ENCODE measurements around the gene MED8.
"Not testable (repeated sequence)": the region's sequence is repeated elsewhere in the genome, so short reads cannot be mapped to it uniquely, and the experiment has no call there.

Gene MED8

GRCh38 chr1:43421976-43422750 is 32.6 kb upstream of the MED8 start:
- DNase-seq = no peak

- no peak for DNase-seq
Measured at GRCh38 chr1:43421396-43421795, 31.8 kb upstream of the MED8 start.

GRCh38 chr1:43420874-43421273 is 31.3 kb upstream of the MED8 start:
- no peak for DNase-seq

- DNase-seq = no peak
Measured at GRCh38 chr1:43419627-43420425, 30.2 kb upstream of the MED8 start.

- DNase-seq = no peak
Measured at GRCh38 chr1:43418858-43419257, 29.3 kb upstream of the MED8 start.

GRCh38 chr1:43415901-43416300 is 26.3 kb upstream of the MED8 start:
- DNase-seq = no peak

- DNase-seq = peak; percentile 32 to 57
Measured at GRCh38 chr1:43414634-43415223, 25.1 kb upstream of the MED8 start.

- DNase-seq = not testable (repeated sequence)
Measured at GRCh38 chr1:43413426-43413825, 23.8 kb upstream of the MED8 start.

GRCh38 chr1:43410571-43410970 is 21.0 kb upstream of the MED8 start:
- no peak for DNase-seq

GRCh38 chr1:43405876-43406234 is 16.3 kb upstream of the MED8 start:
- no peak for DNase-seq

- DNase-seq = no peak
Measured at GRCh38 chr1:43405219-43405875, 15.7 kb upstream of the MED8 start.

- no peak for DNase-seq
Measured at GRCh38 chr1:43404353-43404752, 14.8 kb upstream of the MED8 start.

- DNase-seq = no peak
Measured at GRCh38 chr1:43402089-43402865, 12.7 kb upstream of the MED8 start.

- not testable (repeated sequence) for DNase-seq
Measured at GRCh38 chr1:43400441-43400840, 10.8 kb upstream of the MED8 start.

GRCh38 chr1:43398227-43398626 is 8.6 kb upstream of the MED8 start:
- no peak for DNase-seq

GRCh38 chr1:43396059-43396458 is 6.5 kb upstream of the MED8 start:
- DNase-seq = no peak

GRCh38 chr1:43395523-43395922 is 5.9 kb upstream of the MED8 start:
- DNase-seq = no peak

GRCh38 chr1:43392702-43393101 is 3.1 kb upstream of the MED8 start:
- no peak for DNase-seq

- DNase-seq = no peak
Measured at GRCh38 chr1:43388613-43389012, 987 bp downstream of the MED8 start.

- no peak for DNase-seq
Measured at GRCh38 chr1:43387976-43388599, 1.5 kb downstream of the MED8 start.

- no peak for DNase-seq
Measured at GRCh38 chr1:43386676-43387075, 2.9 kb downstream of the MED8 start.

- no peak for DNase-seq
Measured at GRCh38 chr1:43383449-43383848, 6.2 kb downstream of the MED8 start.
